ENCODE data around the gene HOXC10. TPM values are rescaled to one million over a fixed set of nuclear protein-coding genes. Genes with fewer than 3 reads are reported as not detected.
A peak's percentile ranks its signal among the peaks of the same experiment; 100 is the strongest.

HOXC10 gene
- total RNA-seq, 1 donor from 2014 or later = not detected

DNA sequence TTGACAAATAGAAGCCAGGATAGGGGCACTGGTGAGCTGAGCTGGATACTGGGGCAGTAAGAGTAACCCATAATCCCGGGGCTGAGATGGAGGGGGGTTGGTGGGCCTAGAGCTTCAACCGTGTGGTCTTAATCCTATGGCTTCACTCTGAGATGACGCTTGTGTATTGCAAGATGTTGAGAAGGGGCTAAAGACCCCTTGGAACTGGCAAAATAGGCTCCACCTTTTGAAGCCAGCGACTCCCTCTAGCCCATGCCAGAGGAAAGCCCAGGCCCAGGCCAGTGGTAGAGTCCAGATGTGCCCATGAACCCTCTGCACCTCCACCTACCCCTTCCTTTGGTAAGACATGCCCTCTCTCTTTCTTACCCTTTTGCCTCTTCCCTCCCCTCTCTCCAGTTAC lies 25.6 kb upstream of the HOXC10 start:
- intact Hi-C loops (cut with DNase I) = no loop called here
- TF ChIP-seq, protein P1, sequence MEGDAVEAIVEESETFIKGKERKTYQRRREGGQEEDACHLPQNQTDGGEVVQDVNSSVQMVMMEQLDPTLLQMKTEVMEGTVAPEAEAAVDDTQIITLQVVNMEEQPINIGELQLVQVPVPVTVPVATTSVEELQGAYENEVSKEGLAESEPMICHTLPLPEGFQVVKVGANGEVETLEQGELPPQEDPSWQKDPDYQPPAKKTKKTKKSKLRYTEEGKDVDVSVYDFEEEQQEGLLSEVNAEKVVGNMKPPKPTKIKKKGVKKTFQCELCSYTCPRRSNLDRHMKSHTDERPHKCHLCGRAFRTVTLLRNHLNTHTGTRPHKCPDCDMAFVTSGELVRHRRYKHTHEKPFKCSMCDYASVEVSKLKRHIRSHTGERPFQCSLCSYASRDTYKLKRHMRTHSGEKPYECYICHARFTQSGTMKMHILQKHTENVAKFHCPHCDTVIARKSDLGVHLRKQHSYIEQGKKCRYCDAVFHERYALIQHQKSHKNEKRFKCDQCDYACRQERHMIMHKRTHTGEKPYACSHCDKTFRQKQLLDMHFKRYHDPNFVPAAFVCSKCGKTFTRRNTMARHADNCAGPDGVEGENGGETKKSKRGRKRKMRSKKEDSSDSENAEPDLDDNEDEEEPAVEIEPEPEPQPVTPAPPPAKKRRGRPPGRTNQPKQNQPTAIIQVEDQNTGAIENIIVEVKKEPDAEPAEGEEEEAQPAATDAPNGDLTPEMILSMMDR (IDR thresholded peaks at IDR 0.05) = no peak
- ATAC-seq = no peak
- peaks cover 100% of the 10 kb centered on the region for H3K27me3 ChIP-seq (ENCODE audit: low read depth)
- no peaks in the 10 kb centered on the region for H3K36me3 ChIP-seq
- no peaks in the 10 kb centered on the region for H3K9me3 ChIP-seq
- DNase-seq = no peak
- H3K4me1 ChIP-seq = no peaks in the 10 kb centered on the region
- no peak overlapping the region for H3K27ac ChIP-seq
- H3K4me3 ChIP-seq = no peak overlapping the region

DNA sequence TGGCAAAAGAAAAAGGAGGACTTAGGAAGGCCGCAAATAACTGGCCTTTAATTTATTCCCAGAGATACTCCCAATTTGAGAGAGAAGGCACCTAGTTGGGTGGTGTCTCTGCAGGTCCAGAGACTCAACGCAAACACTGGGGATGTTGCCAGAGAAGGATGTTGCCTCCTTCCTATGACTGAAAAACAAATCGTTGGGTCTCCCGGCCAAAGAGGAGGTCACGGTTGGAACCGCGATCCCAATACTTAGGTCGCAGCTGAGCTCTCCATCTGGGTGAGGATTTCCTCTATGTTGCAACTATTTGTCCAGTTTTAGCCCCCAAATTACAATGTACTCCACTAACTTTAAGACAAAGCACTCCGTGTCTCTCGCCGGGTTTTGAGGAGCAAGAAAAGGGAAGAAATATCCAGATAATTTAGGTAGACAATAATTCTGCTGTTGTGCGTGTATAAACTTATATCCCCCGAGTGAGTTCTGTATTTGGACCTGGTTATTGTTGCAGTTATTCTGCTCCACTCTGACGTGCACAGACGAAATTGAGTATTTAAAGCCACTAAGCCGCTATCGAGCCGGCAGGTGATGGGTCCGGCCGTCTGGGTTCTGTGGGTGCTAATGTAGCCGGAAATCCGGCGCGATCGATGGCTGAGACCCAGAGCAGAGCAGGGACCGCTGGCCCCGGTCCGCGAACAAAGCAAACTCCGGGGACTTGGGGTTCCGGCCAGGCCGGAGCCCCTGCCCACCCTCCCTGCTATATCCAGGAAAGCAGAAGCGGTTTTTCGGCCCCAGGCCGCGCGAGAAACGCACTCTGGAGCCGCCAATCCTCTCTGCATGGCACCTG lies 24.5 kb upstream of the HOXC10 start:
- H3K4me3 ChIP-seq = no peak overlapping the region
- H3K27me3 ChIP-seq (ENCODE audit: low read depth) = peaks cover 100% of the 10 kb centered on the region

DNA sequence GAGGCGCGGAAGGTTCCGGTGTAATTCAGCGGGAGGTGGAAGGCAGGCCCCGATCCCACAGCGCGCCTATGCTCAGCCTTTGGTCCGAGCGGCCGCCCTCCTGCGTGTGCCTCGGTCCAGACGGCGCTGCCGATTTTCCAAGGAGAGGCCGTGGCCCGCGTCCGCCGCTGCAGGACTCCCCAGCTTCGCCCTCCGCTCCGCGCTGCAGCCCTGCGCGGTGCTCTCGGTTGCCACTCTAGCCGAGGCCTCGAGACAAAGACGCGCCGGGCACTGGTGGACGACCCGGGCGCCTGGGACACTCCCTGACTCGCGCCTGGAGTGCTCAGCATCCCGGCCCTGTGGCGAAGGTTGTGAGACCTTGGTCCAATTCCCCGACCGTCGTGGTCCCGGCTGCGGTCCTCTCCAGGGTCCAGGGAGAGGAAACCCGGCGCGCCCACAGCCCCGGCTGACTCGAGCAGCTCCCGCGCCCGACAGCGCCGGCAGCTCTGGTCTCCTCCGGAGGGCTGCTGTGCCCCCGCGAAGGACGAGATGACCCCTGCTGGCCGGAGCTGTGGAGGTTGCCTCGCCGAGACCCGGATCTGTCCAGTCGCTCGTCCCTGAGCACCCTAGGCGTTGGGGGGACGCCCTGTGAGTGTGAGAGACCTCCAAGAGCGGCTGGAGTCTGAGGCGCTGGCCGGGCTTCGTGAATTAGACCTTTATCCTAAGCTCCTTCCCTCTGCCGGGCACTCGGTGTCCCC lies 23.8 kb upstream of the HOXC10 start:
- intact Hi-C loops (cut with DNase I) = no loop called here
- TF ChIP-seq, protein P1 (IDR thresholded peaks at IDR 0.05) = no peak
- H3K4me1 ChIP-seq = peaks cover 6% of the 10 kb centered on the region
- no peak overlapping the region for H3K27ac ChIP-seq
- peak; percentile 8 to 16 for ATAC-seq
- no peak for DNase-seq
- no peak overlapping the region for H3K4me3 ChIP-seq
- peaks cover 100% of the 10 kb centered on the region for H3K27me3 ChIP-seq (ENCODE audit: low read depth)
- H3K36me3 ChIP-seq = no peaks in the 10 kb centered on the region
- H3K9me3 ChIP-seq = no peaks in the 10 kb centered on the region

More for the DNA sequence above, 24.5 kb upstream of the HOXC10 start:
- TF ChIP-seq, protein P1 (IDR thresholded peaks at IDR 0.05) = no peak
- no peaks in the 10 kb centered on the region for H3K36me3 ChIP-seq
- H3K27ac ChIP-seq = no peak overlapping the region
- intact Hi-C loops (cut with DNase I) = no loop called here
- H3K9me3 ChIP-seq = no peaks in the 10 kb centered on the region
- ATAC-seq = no peak
- no peaks in the 10 kb centered on the region for H3K4me1 ChIP-seq
- no peak for DNase-seq

DNA sequence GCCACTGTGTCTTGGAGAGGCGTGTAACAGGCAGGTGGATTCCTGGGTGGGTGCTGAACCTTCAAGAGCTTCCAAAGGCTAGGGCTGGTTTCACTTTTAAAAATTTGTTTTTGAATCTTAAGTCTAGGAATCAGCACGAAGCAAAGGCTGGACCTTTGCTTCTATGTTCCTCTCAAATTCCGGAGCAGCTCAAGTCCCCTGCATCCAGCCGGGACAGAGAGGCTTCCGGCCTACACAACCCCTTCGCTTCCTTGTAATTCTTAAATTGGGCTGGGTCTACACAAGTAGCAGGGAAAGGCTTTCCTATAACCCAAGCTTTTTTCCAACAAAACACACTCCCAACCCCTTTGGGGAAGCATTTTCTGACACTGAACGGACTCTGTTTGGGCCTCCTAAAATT lies 21.9 kb upstream of the HOXC10 start:
- H3K9me3 ChIP-seq = no peaks in the 10 kb centered on the region
- intact Hi-C loops (cut with DNase I) = no loop called here
- H3K27me3 ChIP-seq (ENCODE audit: low read depth) = peaks cover 100% of the 10 kb centered on the region
- H3K4me3 ChIP-seq = no peak overlapping the region
- H3K4me1 ChIP-seq = peaks cover 13% of the 10 kb centered on the region
- no peak for DNase-seq
- no peak for ATAC-seq
- TF ChIP-seq, protein P1 (IDR thresholded peaks at IDR 0.05) = no peak
- no peak overlapping the region for H3K27ac ChIP-seq
- H3K36me3 ChIP-seq = no peaks in the 10 kb centered on the region

DNA sequence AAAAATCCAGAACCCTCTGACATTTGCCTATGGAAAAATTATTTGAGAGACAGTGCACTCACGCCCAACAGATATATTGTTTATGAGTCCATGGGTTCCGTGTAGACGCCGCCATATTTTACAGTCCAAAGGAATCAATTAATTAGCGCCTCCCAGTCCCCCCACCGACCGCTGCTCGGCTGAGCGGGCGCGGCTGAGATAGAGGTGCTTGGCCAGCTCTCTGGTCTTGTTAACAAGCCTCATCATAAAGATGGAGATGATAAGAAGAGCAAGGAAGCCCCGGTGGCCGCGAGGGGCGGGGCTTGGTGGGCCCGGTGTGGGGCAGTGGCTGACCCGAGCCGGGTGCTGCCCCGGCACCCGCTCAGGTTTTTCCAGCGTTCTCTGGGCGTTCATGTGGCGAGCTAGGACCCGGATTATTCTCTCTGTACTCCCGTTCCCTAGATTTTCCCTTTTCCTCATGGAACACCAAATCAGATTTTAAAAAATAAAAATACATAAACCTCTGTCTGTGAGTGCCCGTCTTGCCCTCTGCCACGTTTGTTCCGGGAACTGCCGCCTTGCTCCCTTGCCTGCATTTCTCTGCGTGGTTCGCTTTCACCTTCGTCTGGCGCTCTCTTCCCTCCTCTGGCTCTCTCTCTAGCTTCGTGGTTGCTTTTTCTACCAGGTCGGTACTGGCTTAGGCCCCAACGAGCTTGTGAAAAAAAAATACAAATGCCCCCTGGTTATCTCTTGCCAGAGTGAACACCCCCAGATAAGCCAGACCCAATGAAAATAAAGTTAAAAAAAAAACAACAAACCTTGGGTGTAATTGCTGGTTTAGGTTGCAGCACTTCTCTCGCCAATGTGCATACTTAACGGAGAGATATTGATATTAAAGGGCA lies 21.3 kb upstream of the HOXC10 start:
- H3K9me3 ChIP-seq = no peaks in the 10 kb centered on the region
- H3K27ac ChIP-seq = no peak overlapping the region
- peaks cover 100% of the 10 kb centered on the region for H3K27me3 ChIP-seq (ENCODE audit: low read depth)
- TF ChIP-seq, protein P1 (IDR thresholded peaks at IDR 0.05) = no peak
- DNase-seq (no peak), ATAC-seq (no peak)
- H3K36me3 ChIP-seq = no peaks in the 10 kb centered on the region
- peaks cover 13% of the 10 kb centered on the region for H3K4me1 ChIP-seq
- intact Hi-C loops (cut with DNase I) = no loop called here
- H3K4me3 ChIP-seq = no peak overlapping the region
